Brain microvascular endothelial cell (primary cell): ENCODE data around the gene HCAR3.
"Not testable (repeated sequence)": the region's sequence is repeated elsewhere in the genome, so short reads cannot be mapped to it uniquely, and the experiment has no call there.

ENCODE experiments used
- DNase-seq: peaks from one replicate; pipeline ENCODE4 v3.0.0-alpha.2; 2020
- H3K27ac ChIP-seq: fragments of 250-450 bp; sonication (Bioruptor Pico); 2 replicates; pipeline ENCODE4 v1.5.1; 2020; ENCODE audit warnings: mild to moderate bottlenecking, moderate library complexity
- H3K27me3 ChIP-seq: fragments of 250-450 bp; sonication (Bioruptor Pico); replicated peaks from 2 replicates; pipeline ENCODE4 v1.5.1; 2020; ENCODE audit warnings: mild to moderate bottlenecking
- H3K36me3 ChIP-seq: fragments of 250-450 bp; sonication (Bioruptor Pico); replicated peaks from 2 replicates; pipeline ENCODE4 v1.5.1; 2020; ENCODE audit warnings: mild to moderate bottlenecking
- H3K4me3 ChIP-seq: 2 replicates; pipeline ENCODE4 v1.5.1; 2011; ENCODE audit warnings: low read depth, mild to moderate bottlenecking, control low read depth, low read length, moderate library complexity
- in situ Hi-C: cut with HindIII; loops from 2 replicates; pipeline ENCODE4 v1.10.0; 2017; ENCODE audit warnings: low sequenced_read_pairs, low pct_ligation_motif_present
- TF ChIP-seq, protein P1 (sequence below): IDR thresholded peaks from 2 replicates; pipeline ENCODE4 v1.5.1; 2011; ENCODE audit warnings: low read depth, mild to moderate bottlenecking, moderate library complexity, low read length, control low read depth, inconsistent platforms; ENCODE audit errors: missing control alignments

Gene HCAR3

GRCh38 chr12:122684297-122684813 lies 32.3 kb downstream of the HCAR3 start:
- in situ Hi-C loops, result no loop called here
- Histone ChIP-seq H3K27ac (no peak overlapping the region), H3K27me3 (no peaks in the 10 kb centered on the region), H3K36me3 (no peaks in the 10 kb centered on the region), H3K4me3 (no peak overlapping the region)
- no peak for DNase-seq
- TF ChIP-seq, protein P1, sequence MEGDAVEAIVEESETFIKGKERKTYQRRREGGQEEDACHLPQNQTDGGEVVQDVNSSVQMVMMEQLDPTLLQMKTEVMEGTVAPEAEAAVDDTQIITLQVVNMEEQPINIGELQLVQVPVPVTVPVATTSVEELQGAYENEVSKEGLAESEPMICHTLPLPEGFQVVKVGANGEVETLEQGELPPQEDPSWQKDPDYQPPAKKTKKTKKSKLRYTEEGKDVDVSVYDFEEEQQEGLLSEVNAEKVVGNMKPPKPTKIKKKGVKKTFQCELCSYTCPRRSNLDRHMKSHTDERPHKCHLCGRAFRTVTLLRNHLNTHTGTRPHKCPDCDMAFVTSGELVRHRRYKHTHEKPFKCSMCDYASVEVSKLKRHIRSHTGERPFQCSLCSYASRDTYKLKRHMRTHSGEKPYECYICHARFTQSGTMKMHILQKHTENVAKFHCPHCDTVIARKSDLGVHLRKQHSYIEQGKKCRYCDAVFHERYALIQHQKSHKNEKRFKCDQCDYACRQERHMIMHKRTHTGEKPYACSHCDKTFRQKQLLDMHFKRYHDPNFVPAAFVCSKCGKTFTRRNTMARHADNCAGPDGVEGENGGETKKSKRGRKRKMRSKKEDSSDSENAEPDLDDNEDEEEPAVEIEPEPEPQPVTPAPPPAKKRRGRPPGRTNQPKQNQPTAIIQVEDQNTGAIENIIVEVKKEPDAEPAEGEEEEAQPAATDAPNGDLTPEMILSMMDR, result no peak

DNA sequence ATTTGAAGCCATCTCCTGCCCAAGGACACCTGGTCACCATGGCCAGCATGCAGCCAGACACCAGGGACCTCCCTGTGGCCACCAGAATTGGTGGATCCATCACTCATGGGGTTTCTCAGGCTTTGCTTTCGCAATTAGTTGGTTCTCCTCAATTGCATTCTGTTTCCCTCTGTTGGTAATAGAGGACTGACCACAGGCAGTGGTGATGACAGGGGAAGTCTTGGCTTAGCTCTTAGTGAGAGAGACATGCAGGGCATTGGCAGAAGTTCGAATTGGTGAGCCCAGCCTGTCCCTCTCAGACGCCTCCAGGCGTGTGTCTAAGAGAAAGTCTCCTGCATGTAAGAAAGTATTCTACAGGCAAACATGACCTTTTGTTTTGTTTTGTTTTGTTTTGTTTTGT lies 34.8 kb downstream of the HCAR3 start:
- H3K27ac ChIP-seq, result no peak overlapping the region

DNA sequence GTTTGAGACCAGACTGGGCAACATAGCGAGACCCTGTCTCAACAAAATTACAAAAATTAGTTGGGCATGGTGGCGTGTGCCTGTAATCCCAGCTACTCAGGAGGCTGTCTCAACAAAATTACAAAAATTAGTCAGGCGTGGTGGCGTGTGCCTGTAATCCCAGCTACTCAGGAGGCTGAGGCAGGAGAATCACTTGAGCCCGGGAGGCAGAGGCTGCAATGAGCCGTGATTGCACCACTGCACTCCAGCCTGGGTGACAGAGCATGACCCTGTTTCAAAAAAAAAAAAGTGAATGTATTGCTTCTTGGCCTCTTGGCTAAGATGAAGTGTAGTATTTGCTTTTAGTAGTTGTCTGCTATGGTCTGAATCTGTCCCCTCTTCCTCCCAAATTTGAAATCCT lies 35.6 kb downstream of the HCAR3 start:
- DNase-seq, H3K4me3 ChIP-seq, H3K36me3 ChIP-seq, in situ Hi-C loops, H3K27ac ChIP-seq, H3K27me3 ChIP-seq: not testable (repeated sequence)

More for the DNA sequence above, 34.8 kb downstream of the HCAR3 start:
- Histone ChIP-seq H3K4me3 (no peak overlapping the region), H3K27me3 (no peaks in the 10 kb centered on the region), H3K36me3 (no peaks in the 10 kb centered on the region)
- in situ Hi-C loops, result no loop called here
- TF ChIP-seq, protein P1, result no peak
- DNase-seq, result no peak

- H3K27me3 ChIP-seq, in situ Hi-C loops, DNase-seq, H3K27ac ChIP-seq, H3K4me3 ChIP-seq, H3K36me3 ChIP-seq: not testable (repeated sequence)
These were observed 39.8 kb downstream of the HCAR3 start for GRCh38 chr12:122676781-122677180.

DNA sequence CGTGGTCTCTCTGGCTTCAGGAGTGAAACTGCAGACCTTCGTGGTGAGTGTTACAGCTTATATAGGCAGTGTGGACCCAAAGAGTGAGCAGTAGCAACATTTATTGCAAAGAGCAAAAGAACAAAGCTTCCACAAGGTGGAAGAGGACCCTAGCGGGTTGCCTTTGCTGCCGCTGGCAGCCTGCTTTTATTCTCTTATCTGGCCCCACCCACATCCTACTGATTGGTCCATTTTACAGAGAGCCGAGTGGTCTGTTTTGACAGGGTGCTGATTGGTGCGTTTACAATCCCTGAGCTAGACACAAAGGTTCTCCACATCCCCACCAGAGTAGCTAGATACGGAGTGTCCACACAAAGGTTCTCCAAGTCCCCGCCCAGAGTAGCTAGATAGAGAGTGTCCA lies 40.6 kb downstream of the HCAR3 start:
- DNase-seq, H3K27me3 ChIP-seq, H3K27ac ChIP-seq, in situ Hi-C loops, H3K36me3 ChIP-seq, H3K4me3 ChIP-seq: not testable (repeated sequence)

GRCh38 chr12:122672515-122672914 lies 44.1 kb downstream of the HCAR3 start:
- no peak overlapping the region for H3K27ac ChIP-seq
- H3K36me3 ChIP-seq, result no peaks in the 10 kb centered on the region
- in situ Hi-C loops, result no loop called here
- no peak for DNase-seq
- TF ChIP-seq, protein P1, result no peak
- H3K27me3 ChIP-seq, result no peaks in the 10 kb centered on the region
- H3K4me3 ChIP-seq, result no peak overlapping the region

DNA sequence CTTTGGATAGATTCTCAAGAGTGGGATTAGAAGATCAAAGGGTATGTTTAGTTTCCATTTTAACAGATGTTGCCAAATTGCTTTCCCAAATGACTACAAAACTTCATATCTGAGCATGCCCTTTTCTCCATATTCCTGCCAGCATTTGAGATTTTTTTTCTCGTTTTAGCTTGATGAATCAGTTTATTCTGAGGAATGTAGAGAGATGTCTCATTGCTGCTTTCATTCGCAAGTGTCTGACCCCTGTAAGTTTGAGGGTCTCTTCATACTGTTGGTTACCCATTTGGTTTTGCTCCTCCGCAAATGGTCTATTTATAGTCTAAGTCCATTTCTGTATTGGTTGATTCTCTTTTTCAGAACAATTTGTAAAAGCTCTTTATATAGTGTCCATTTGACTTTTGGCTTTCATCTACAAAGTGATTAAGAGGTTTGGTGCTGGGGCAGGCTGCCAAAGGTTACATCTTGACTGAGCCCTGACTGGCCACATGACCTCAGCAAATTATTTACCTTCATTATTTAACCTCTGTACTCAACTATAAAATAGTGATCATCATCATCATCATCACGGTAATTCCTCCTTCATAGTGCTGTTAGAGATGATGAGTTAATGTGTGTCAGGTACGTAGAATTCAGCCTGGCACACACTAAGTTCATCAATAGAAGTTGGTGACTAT lies 47.1 kb downstream of the HCAR3 start:
- in situ Hi-C loops, result no loop called here
- peak overlapping the region; percentile 22 for H3K27ac ChIP-seq
- no peaks in the 10 kb centered on the region for H3K36me3 ChIP-seq
- peak; percentile 30 for DNase-seq
- no peak overlapping the region for H3K4me3 ChIP-seq
- TF ChIP-seq, protein P1, result no peak
- H3K27me3 ChIP-seq, result no peaks in the 10 kb centered on the region
